ENCODE data around the gene TICAM1. TPM values are rescaled to one million over a fixed set of nuclear protein-coding genes. Genes with fewer than 3 reads are reported as not detected.
"Not testable (repeated sequence)": the region's sequence is repeated elsewhere in the genome, so short reads cannot be mapped to it uniquely, and the experiment has no call there.

The TICAM1 gene
- total RNA-seq, 1 donor from 2014 or later = 2.4 TPM

GRCh38 chr19:4849019-4849418 lies 17.5 kb upstream of the TICAM1 start:
- no peaks in the 10 kb centered on the region for H3K27me3 ChIP-seq (ENCODE audit: control insufficient read depth, insufficient read depth, low read length)
- peaks cover 23% of the 10 kb centered on the region for H3K36me3 ChIP-seq (ENCODE audit: control insufficient read depth, insufficient read depth, low read length)
- H3K4me3 ChIP-seq (ENCODE audit: low read depth, low read length) = no peak overlapping the region
- no peak for TF ChIP-seq CTCF (IDR thresholded peaks at IDR 0.05; ENCODE audit: insufficient read depth, low read length, severe bottlenecking)
- DNase-seq (ENCODE audit: low read depth) (no peak), FAIRE-seq (no peak)

- DNase-seq (ENCODE audit: low read depth) (no peak), FAIRE-seq (no peak)
- no peaks in the 10 kb centered on the region for H3K27me3 ChIP-seq (ENCODE audit: control insufficient read depth, insufficient read depth, low read length)
- TF ChIP-seq CTCF (IDR thresholded peaks at IDR 0.05; ENCODE audit: insufficient read depth, low read length, severe bottlenecking) = no peak
- H3K4me3 ChIP-seq (ENCODE audit: low read depth, low read length) = no peak overlapping the region
- peaks cover 24% of the 10 kb centered on the region for H3K36me3 ChIP-seq (ENCODE audit: control insufficient read depth, insufficient read depth, low read length)
Observed at GRCh38 chr19:4847190-4847973, 15.9 kb upstream of the TICAM1 start.

GRCh38 chr19:4845975-4846374 lies 14.5 kb upstream of the TICAM1 start:
- H3K4me3 ChIP-seq (ENCODE audit: low read depth, low read length); FAIRE-seq; DNase-seq (ENCODE audit: low read depth); H3K27me3 ChIP-seq (ENCODE audit: control insufficient read depth, insufficient read depth, low read length): not testable (repeated sequence)
- H3K36me3 ChIP-seq (ENCODE audit: control insufficient read depth, insufficient read depth, low read length) = peaks cover 20% of the 10 kb centered on the region

GRCh38 chr19:4844348-4845179 lies 13.1 kb upstream of the TICAM1 start:
- DNase-seq (ENCODE audit: low read depth) (no peak), FAIRE-seq (no peak)
- no peak overlapping the region for H3K4me3 ChIP-seq (ENCODE audit: low read depth, low read length)
- H3K27me3 ChIP-seq (ENCODE audit: control insufficient read depth, insufficient read depth, low read length) = no peaks in the 10 kb centered on the region
- peaks cover 19% of the 10 kb centered on the region for H3K36me3 ChIP-seq (ENCODE audit: control insufficient read depth, insufficient read depth, low read length)
- no peak for TF ChIP-seq CTCF (IDR thresholded peaks at IDR 0.05; ENCODE audit: insufficient read depth, low read length, severe bottlenecking)

- DNase-seq (ENCODE audit: low read depth) (no peak), FAIRE-seq (no peak)
- Histone ChIP-seq H3K36me3 (ENCODE audit: control insufficient read depth, insufficient read depth, low read length) (peaks cover 25% of the 10 kb centered on the region), H3K27me3 (ENCODE audit: control insufficient read depth, insufficient read depth, low read length) (no peaks in the 10 kb centered on the region), H3K4me3 (ENCODE audit: low read depth, low read length) (no peak overlapping the region)
- TF ChIP-seq CTCF (IDR thresholded peaks at IDR 0.05; ENCODE audit: insufficient read depth, low read length, severe bottlenecking) = no peak
Observed at GRCh38 chr19:4843647-4843965, 12.1 kb upstream of the TICAM1 start.

GRCh38 chr19:4839192-4839591 lies 7.7 kb upstream of the TICAM1 start:
- Histone ChIP-seq H3K4me3 (ENCODE audit: low read depth, low read length) (no peak overlapping the region), H3K27me3 (ENCODE audit: control insufficient read depth, insufficient read depth, low read length) (no peaks in the 10 kb centered on the region), H3K36me3 (ENCODE audit: control insufficient read depth, insufficient read depth, low read length) (peaks cover 7% of the 10 kb centered on the region)
- FAIRE-seq (no peak), DNase-seq (ENCODE audit: low read depth) (no peak)
- no peak for TF ChIP-seq CTCF (IDR thresholded peaks at IDR 0.05; ENCODE audit: insufficient read depth, low read length, severe bottlenecking)

Data from bronchial epithelial cell (primary cell).